ENCODE measurements around the gene QTRT2.

DNA sequence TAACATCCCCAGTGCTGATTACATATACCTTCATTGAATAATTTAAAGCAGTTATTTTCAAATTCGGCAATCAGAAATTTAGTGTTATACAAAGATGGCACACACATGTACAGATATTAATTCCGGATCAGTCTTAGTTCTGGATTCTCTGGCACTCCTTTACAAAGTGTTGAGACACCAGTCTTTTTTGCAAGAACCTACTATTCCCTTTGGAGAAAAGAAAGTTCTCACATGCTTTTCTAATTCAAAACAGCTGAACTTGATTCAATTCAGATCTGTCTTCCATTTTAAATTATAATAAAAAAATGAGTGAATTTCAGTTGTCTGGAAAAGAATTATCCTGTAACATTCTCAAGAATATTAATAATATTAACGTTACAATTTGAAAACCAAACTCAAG lies 20.6 kb upstream of the QTRT2 start:
- TF ChIP-seq, protein P1, sequence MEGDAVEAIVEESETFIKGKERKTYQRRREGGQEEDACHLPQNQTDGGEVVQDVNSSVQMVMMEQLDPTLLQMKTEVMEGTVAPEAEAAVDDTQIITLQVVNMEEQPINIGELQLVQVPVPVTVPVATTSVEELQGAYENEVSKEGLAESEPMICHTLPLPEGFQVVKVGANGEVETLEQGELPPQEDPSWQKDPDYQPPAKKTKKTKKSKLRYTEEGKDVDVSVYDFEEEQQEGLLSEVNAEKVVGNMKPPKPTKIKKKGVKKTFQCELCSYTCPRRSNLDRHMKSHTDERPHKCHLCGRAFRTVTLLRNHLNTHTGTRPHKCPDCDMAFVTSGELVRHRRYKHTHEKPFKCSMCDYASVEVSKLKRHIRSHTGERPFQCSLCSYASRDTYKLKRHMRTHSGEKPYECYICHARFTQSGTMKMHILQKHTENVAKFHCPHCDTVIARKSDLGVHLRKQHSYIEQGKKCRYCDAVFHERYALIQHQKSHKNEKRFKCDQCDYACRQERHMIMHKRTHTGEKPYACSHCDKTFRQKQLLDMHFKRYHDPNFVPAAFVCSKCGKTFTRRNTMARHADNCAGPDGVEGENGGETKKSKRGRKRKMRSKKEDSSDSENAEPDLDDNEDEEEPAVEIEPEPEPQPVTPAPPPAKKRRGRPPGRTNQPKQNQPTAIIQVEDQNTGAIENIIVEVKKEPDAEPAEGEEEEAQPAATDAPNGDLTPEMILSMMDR (IDR thresholded peaks at IDR 0.05): no peak
- no peak for TF ChIP-seq POLR2A (IDR thresholded peaks at IDR 0.05)
